Measurements from ENCODE around the gene PIK3C3.

The PIK3C3 gene

DNA sequence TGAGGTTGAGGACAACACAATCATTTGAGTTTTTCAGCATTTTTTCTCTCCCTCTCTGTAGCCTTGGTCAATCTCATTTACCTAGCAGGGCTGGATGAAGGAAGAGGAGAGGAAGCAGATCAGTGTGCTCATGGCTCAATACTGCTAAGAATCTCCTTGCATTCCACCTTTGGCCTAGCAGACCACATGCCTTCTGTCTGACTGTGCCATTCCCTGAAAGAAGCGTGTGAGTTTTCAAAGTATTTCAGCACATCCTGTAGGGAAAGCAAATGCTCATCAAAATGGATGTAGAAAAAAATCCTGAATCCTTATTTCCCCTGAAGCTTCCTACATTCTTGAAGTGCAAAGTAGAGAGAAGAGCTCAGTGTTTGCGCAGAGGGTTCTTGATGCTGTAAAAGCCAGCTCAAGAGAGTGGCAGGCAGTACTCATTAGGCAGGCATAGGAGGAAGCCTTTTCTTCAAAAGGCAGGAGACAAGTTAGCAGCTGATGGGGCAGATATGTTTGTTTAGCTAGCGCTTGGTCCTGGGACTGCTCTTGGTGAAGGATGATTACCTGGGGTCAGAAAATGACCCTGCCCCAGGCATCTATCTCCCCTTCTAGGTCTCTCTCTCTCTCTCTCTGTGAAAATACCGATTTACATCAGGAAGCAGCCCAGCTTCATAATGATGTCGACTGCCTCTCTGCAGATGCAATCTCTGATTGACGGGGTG, 14.4 kb upstream of the PIK3C3 start (continued):
- TF ChIP-seq, protein P1, sequence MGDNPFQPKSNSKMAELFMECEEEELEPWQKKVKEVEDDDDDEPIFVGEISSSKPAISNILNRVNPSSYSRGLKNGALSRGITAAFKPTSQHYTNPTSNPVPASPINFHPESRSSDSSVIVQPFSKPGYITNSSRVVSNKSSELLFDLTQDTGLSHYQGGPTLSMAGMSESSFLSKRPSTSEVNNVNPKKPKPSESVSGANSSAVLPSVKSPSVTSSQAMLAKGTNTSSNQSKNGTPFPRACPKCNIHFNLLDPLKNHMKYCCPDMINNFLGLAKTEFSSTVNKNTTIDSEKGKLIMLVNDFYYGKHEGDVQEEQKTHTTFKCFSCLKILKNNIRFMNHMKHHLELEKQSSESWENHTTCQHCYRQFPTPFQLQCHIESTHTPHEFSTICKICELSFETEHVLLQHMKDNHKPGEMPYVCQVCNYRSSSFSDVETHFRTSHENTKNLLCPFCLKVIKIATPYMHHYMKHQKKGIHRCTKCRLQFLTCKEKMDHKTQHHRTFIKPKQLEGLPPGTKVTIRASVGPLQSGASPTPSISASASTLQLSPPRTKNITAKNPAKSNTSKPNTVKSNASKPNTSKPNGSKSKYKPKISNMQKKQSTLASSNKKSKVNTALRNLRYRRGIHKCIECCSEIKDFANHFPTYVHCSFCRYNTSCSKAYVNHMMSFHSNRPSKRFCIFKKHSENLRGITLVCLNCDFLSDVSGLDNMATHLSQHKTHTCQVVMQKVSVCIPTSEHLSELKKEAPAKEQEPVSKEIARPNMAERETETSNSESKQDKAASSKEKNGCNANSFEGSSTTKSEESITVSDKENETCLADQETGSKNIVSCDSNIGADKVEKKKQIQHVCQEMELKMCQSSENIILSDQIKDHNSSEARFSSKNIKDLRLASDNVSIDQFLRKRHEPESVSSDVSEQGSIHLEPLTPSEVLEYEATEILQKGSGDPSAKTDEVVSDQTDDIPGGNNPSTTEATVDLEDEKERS (tag by site-specific recombination; IDR thresholded peaks at IDR 0.05) = no peak
- TF ChIP-seq ZNF623 (tag by site-specific recombination; IDR thresholded peaks at IDR 0.05) = no peak
- TF ChIP-seq, protein P2, sequence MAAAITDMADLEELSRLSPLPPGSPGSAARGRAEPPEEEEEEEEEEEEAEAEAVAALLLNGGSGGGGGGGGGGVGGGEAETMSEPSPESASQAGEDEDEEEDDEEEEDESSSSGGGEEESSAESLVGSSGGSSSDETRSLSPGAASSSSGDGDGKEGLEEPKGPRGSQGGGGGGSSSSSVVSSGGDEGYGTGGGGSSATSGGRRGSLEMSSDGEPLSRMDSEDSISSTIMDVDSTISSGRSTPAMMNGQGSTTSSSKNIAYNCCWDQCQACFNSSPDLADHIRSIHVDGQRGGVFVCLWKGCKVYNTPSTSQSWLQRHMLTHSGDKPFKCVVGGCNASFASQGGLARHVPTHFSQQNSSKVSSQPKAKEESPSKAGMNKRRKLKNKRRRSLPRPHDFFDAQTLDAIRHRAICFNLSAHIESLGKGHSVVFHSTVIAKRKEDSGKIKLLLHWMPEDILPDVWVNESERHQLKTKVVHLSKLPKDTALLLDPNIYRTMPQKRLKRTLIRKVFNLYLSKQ (tag by site-specific recombination; IDR thresholded peaks at IDR 0.05; ENCODE audit: borderline replicate concordance) = no peak
- no peak for TF ChIP-seq GLIS1 (tag by site-specific recombination; IDR thresholded peaks at IDR 0.05)
- TF ChIP-seq, protein P3, sequence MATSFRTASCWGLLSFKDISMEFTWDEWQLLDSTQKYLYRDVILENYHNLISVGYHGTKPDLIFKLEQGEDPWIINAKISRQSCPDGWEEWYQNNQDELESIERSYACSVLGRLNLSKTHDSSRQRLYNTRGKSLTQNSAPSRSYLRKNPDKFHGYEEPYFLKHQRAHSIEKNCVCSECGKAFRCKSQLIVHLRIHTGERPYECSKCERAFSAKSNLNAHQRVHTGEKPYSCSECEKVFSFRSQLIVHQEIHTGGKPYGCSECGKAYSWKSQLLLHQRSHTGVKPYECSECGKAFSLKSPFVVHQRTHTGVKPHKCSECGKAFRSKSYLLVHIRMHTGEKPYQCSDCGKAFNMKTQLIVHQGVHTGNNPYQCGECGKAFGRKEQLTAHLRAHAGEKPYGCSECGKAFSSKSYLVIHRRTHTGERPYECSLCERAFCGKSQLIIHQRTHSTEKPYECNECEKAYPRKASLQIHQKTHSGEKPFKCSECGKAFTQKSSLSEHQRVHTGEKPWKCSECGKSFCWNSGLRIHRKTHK (tag by site-specific recombination; IDR thresholded peaks at IDR 0.05) = no peak
- no peak for TF ChIP-seq YY2 (tag by site-specific recombination; IDR thresholded peaks at IDR 0.05)
- TF ChIP-seq ZNF146 (tag by site-specific recombination; IDR thresholded peaks at IDR 0.05) = no peak

DNA sequence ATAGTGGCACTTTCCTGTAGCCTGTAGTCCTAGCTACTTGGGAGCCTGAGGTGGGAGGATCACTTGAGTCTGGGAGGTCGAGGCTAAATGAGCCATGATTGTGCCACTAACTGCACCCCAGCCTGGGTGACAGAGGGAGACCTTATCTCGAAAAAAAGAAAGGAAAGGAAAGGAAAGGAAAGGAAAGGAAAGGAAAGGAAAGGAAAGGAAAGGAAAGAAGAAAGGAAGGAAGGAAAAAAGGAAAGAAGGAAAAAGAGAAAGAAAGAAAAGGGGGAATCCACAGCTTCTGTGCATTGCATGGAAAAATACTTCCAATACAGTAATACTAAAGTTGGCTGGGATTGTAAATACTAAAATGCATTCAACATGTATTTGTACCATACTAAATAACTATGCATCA, 12.8 kb upstream of the PIK3C3 start:
- TF ChIP-seq PRDM1 (tag by site-specific recombination; IDR thresholded peaks at IDR 0.05) = peak; percentile 97
- TF ChIP-seq ZNF548 (tag by site-specific recombination; IDR thresholded peaks at IDR 0.05) = no peak
- peak; percentile 33; the same call in 1 of the 2 replicates for TF ChIP-seq ZNF366 (tag by site-specific recombination; conservative IDR thresholded peaks at IDR 0.05)
- ChIA-PET POLR2A (no interaction called here), CTCF (no interaction called here)
- Histone ChIP-seq H3K9me3 (ENCODE audit: control insufficient read depth, insufficient read depth, low read depth, low read length) (no peaks in the 10 kb centered on the region), H3K27ac (ENCODE audit: extremely low read depth, low read depth, low read length) (no peak overlapping the region), H3K36me3 (ENCODE audit: control insufficient read depth in 2 of 2, insufficient read depth in 1 of 2, low read length in 2 of 2) (no peaks in the 10 kb centered on the region), H3K4me1 (ENCODE audit: control insufficient read depth, insufficient read depth, low read length) (no peaks in the 10 kb centered on the region), H3K4me3 (ENCODE audit: low read depth, low read length) (no peak overlapping the region)

DNA sequence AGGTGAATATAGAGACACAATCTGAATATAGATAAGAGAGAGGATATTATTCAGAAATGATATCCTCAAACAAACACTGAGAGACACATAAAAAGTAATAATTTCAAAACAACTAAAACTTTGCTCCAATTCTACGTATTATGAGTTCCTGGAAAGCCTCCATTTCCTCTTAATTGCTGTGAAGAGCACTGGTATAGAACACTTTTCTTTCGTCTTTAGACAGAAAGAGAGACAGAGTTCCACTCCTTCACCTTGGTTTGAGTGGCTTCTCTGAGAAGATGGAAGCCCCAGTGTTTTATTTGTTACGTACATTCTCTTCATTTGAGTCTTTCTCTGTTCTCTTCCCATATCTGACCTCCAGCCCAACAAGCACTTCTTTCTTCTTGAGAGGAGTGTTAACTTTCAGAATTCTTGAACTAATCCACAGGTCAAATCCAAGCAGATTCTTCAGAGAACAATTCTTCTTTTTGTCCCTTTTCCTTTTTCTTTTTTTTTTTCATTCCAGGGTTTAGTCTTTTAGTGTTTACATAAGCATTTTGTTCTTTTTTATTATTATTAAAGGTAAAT, 6.4 kb upstream of the PIK3C3 start:
- H3K4me1 ChIP-seq (ENCODE audit: control insufficient read depth, insufficient read depth, low read length) = no peaks in the 10 kb centered on the region
- TF ChIP-seq ZNF10 (tag by site-specific recombination; IDR thresholded peaks at IDR 0.05) (no peak), ZNF366 (tag by site-specific recombination; conservative IDR thresholded peaks at IDR 0.05) (no peak), ZNF202 (tag by site-specific recombination; IDR thresholded peaks at IDR 0.05; ENCODE audit: borderline replicate concordance) (no peak), ZNF214 (tag by site-specific recombination; IDR thresholded peaks at IDR 0.05; ENCODE audit: borderline replicate concordance) (no peak), ZNF404 (tag by site-specific recombination; IDR thresholded peaks at IDR 0.05) (no peak), ZNF610 (tag by site-specific recombination; IDR thresholded peaks at IDR 0.05; ENCODE audit: borderline replicate concordance) (no peak)
- TF ChIP-seq, protein P4, sequence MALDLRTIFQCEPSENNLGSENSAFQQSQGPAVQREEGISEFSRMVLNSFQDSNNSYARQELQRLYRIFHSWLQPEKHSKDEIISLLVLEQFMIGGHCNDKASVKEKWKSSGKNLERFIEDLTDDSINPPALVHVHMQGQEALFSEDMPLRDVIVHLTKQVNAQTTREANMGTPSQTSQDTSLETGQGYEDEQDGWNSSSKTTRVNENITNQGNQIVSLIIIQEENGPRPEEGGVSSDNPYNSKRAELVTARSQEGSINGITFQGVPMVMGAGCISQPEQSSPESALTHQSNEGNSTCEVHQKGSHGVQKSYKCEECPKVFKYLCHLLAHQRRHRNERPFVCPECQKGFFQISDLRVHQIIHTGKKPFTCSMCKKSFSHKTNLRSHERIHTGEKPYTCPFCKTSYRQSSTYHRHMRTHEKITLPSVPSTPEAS (tag by site-specific recombination; IDR thresholded peaks at IDR 0.05) = no peak
- TF ChIP-seq, protein P5, sequence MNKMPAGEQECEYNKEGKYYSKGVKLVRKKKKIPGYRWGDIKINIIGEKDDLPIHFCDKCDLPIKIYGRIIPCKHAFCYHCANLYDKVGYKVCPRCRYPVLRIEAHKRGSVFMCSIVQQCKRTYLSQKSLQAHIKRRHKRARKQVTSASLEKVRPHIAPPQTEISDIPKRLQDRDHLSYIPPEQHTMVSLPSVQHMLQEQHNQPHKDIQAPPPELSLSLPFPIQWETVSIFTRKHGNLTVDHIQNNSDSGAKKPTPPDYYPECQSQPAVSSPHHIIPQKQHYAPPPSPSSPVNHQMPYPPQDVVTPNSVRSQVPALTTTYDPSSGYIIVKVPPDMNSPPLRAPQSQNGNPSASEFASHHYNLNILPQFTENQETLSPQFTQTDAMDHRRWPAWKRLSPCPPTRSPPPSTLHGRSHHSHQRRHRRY (tag by site-specific recombination; IDR thresholded peaks at IDR 0.05) = no peak
- no peaks in the 10 kb centered on the region for H3K9me3 ChIP-seq (ENCODE audit: control insufficient read depth, insufficient read depth, low read depth, low read length)
- ChIA-PET CTCF (no interaction called here), POLR2A (no interaction called here)
- H3K4me3 ChIP-seq (ENCODE audit: low read depth, low read length) = no peak overlapping the region
- H3K27ac ChIP-seq (ENCODE audit: extremely low read depth, low read depth, low read length) = no peak overlapping the region
- H3K36me3 ChIP-seq (ENCODE audit: control insufficient read depth in 2 of 2, insufficient read depth in 1 of 2, low read length in 2 of 2) = no peaks in the 10 kb centered on the region
